CD4-positive, CD25-positive, alpha-beta regulatory T cell (primary cell): ENCODE measurements around the gene OR52N4. TPM values are rescaled to one million over a fixed set of nuclear protein-coding genes. Genes with fewer than 3 reads are reported as not detected.

ENCODE experiments used
- ATAC-seq, 2 donors: fragments of 150-1000 bp; cut with Tn5 transposase; one replicate each; pipeline ENCODE4 v1.10.0; 2021; ENCODE audit warnings: low read depth in 2 of 2, moderate number of reproducible peaks in 2 of 2, moderate library complexity in 1 of 2
- DNase-seq, 3 donors: peaks; one replicate each; pipeline versions ENCODE4 v3.0.0 to v3.0.0-alpha.2; 2012 to 2022; ENCODE audit warnings: mixed read lengths in 1 of 3
- H3K27ac ChIP-seq: one replicate; pipeline ENCODE4 v1.7.0; 2013; ENCODE audit warnings: mild to moderate bottlenecking, low read length; ENCODE audit not compliant: insufficient read depth, poor library complexity, severe bottlenecking
- H3K27me3 ChIP-seq: one replicate; pipeline ENCODE4 v1.7.0; 2013; ENCODE audit warnings: low read length; ENCODE audit not compliant: control insufficient read depth, insufficient read depth
- H3K36me3 ChIP-seq: one replicate; pipeline ENCODE4 v1.7.0; 2013; ENCODE audit warnings: mild to moderate bottlenecking, low read length, moderate library complexity; ENCODE audit not compliant: control insufficient read depth, insufficient read depth
- H3K4me1 ChIP-seq: 2 replicates; pipeline ENCODE4 v1.7.0; 2013; ENCODE audit warnings: mild to moderate bottlenecking, low read length; ENCODE audit not compliant: insufficient read depth, control insufficient read depth, poor library complexity, severe bottlenecking
- H3K4me3 ChIP-seq: one replicate; pipeline ENCODE4 v1.7.0; 2013; ENCODE audit warnings: low read depth, mild to moderate bottlenecking, low read length, moderate library complexity
- H3K9me3 ChIP-seq, 2 experiments: 1 replicate in 1 of 2; 2 replicates in 1 of 2; pipeline ENCODE4 v1.7.0; 2013; ENCODE audit warnings: low read length in 2 of 2, mild to moderate bottlenecking in 1 of 2, moderate library complexity in 1 of 2; ENCODE audit not compliant: control insufficient read depth in 2 of 2
- H3K27ac Mint-ChIP-seq, 3 donors: one replicate each; pipeline ENCODE4 v1.8.0; 2020 to 2022; ENCODE audit warnings: mild to moderate bottlenecking in 3 of 3, mixed read lengths in 3 of 3, moderate library complexity in 2 of 3
- H3K27me3 Mint-ChIP-seq: one replicate; pipeline ENCODE4 v1.8.0; 2022; ENCODE audit warnings: mild to moderate bottlenecking, mixed read lengths
- H3K36me3 Mint-ChIP-seq: one replicate; pipeline ENCODE4 v1.8.0; 2020; ENCODE audit warnings: mixed read lengths
- H3K4me1 Mint-ChIP-seq, 4 donors: one replicate each; pipeline ENCODE4 v1.8.0; 2020 to 2022; ENCODE audit warnings: mixed read lengths in 4 of 4, mild to moderate bottlenecking in 1 of 4
- H3K4me3 Mint-ChIP-seq, 4 donors: one replicate each; pipeline ENCODE4 v1.8.0; 2020 to 2022; ENCODE audit warnings: mild to moderate bottlenecking in 4 of 4, mixed read lengths in 4 of 4, moderate library complexity in 3 of 4
- H3K9me3 Mint-ChIP-seq, 7 donors: one replicate each; pipeline ENCODE4 v1.8.0; 2020 to 2022; ENCODE audit warnings: mixed read lengths in 7 of 7, mild to moderate bottlenecking in 3 of 7, moderate library complexity in 2 of 7
- polyA plus RNA-seq, 4 donors: library from polyadenylated mRNA; unstranded; fragments of 300-500 nt; fragmentation: Illumina TruSeq; gene quantifications; one replicate each; pipeline ENCODE4 v1.2.3, GENCODE V29; 2021
- total RNA-seq: library from RNA; stranded (reverse); gene quantifications from one replicate; pipeline ENCODE4 v1.2.3, GENCODE V29; 2022

Gene OR52N4
- total and polyA plus RNA-seq, 5 donors from 2014 or later: 0.79 to 2.7 (median 1.4) TPM; not detected in 1

- Mint-ChIP-seq H3K27me3 (peaks cover 4% of the 10 kb centered on the region), H3K4me3 (no peak overlapping the region), H3K27ac (no peak overlapping the region)
Observed at GRCh38 chr11:5726351-5726750, 27.7 kb upstream of the OR52N4 start.

GRCh38 chr11:5727691-5728090 is 26.4 kb upstream of the OR52N4 start:
- no peaks in the 10 kb centered on the region for H3K9me3 ChIP-seq
- DNase-seq (no peak), ATAC-seq (no peak)
- Mint-ChIP-seq H3K9me3 (peaks cover 0 to 2% (median 0%) of the 10 kb centered on the region in 7 donors), H3K4me1 (no peaks in the 10 kb centered on the region), H3K36me3 (peaks cover 7% of the 10 kb centered on the region), H3K27me3 (peaks cover 4% of the 10 kb centered on the region), H3K27ac (no peak overlapping the region), H3K4me3 (no peak overlapping the region)
- H3K27ac ChIP-seq: no peak overlapping the region
- no peaks in the 10 kb centered on the region for H3K36me3 ChIP-seq
- H3K4me1 ChIP-seq: no peaks in the 10 kb centered on the region
- H3K4me3 ChIP-seq: no peak overlapping the region
- H3K27me3 ChIP-seq: no peaks in the 10 kb centered on the region

More at GRCh38 chr11:5726351-5726750, 27.7 kb upstream of the OR52N4 start:
- ATAC-seq (no peak), DNase-seq (no peak)
- no peaks in the 10 kb centered on the region for H3K36me3 ChIP-seq
- peaks cover 0 to 2% (median 0%) of the 10 kb centered on the region in 7 donors for H3K9me3 Mint-ChIP-seq
- no peaks in the 10 kb centered on the region for H3K27me3 ChIP-seq
- peaks cover 7% of the 10 kb centered on the region for H3K36me3 Mint-ChIP-seq
- H3K27ac ChIP-seq: no peak overlapping the region
- no peaks in the 10 kb centered on the region for H3K9me3 ChIP-seq
- no peaks in the 10 kb centered on the region for H3K4me1 ChIP-seq
- H3K4me1 Mint-ChIP-seq: no peaks in the 10 kb centered on the region
- H3K4me3 ChIP-seq: no peak overlapping the region

GRCh38 chr11:5736396-5736795 is 17.6 kb upstream of the OR52N4 start, which contains the start of gene OR56B1:
Gene OR56B1, plus strand, starts transcription at chr11:5736448. Its CDS starts 69 bp downstream, at chr11:5736517.
- Histone ChIP-seq H3K9me3 (peaks cover 0 to 1% of the 10 kb centered on the region in 2 experiments), H3K36me3 (no peaks in the 10 kb centered on the region), H3K4me1 (no peaks in the 10 kb centered on the region), H3K27me3 (no peaks in the 10 kb centered on the region), H3K4me3 (no peak within 1 kb of the TSS), H3K27ac (no peak within 1 kb of the TSS)
- ATAC-seq: no peak
- peaks cover 0 to 16% (median 1%) of the 10 kb centered on the region in 7 donors for H3K9me3 Mint-ChIP-seq
- no peak within 1 kb of the TSS for H3K27ac Mint-ChIP-seq
- H3K36me3 Mint-ChIP-seq: peaks cover 29% of the 10 kb centered on the region
- DNase-seq: no peak
- no peak within 1 kb of the TSS for H3K4me3 Mint-ChIP-seq
- no peaks in the 10 kb centered on the region for H3K4me1 Mint-ChIP-seq
- no peaks in the 10 kb centered on the region for H3K27me3 Mint-ChIP-seq

GRCh38 chr11:5737091-5737490 is 17.0 kb upstream of the OR52N4 start:
- Mint-ChIP-seq H3K27me3 (no peaks in the 10 kb centered on the region), H3K9me3 (peaks cover 0 to 23% (median 4%) of the 10 kb centered on the region in 7 donors), H3K36me3 (peaks cover 29% of the 10 kb centered on the region), H3K4me1 (no peaks in the 10 kb centered on the region), H3K4me3 (no peak overlapping the region), H3K27ac (no peak overlapping the region)
- Histone ChIP-seq H3K27ac (no peak overlapping the region), H3K36me3 (no peaks in the 10 kb centered on the region), H3K4me3 (no peak overlapping the region), H3K9me3 (peaks cover 3 to 6% of the 10 kb centered on the region in 2 experiments), H3K27me3 (no peaks in the 10 kb centered on the region), H3K4me1 (no peaks in the 10 kb centered on the region)
- DNase-seq (no peak), ATAC-seq (no peak)

- ATAC-seq: no peak
Observed at GRCh38 chr11:5737670-5738392, 16.2 kb upstream of the OR52N4 start.

GRCh38 chr11:5738431-5738830 is 15.6 kb upstream of the OR52N4 start:
- no peak for DNase-seq
- Histone ChIP-seq H3K9me3 (peaks cover 6 to 9% of the 10 kb centered on the region in 2 experiments), H3K4me1 (no peaks in the 10 kb centered on the region), H3K36me3 (no peaks in the 10 kb centered on the region), H3K4me3 (no peak overlapping the region), H3K27ac (no peak overlapping the region), H3K27me3 (no peaks in the 10 kb centered on the region)
- Mint-ChIP-seq H3K4me3 (no peak overlapping the region), H3K27me3 (no peaks in the 10 kb centered on the region), H3K9me3 (peaks cover 0 to 34% (median 4%) of the 10 kb centered on the region in 7 donors), H3K27ac (no peak overlapping the region), H3K36me3 (peaks cover 29% of the 10 kb centered on the region), H3K4me1 (no peaks in the 10 kb centered on the region)
- no peak for ATAC-seq

More at GRCh38 chr11:5737670-5738392, 16.2 kb upstream of the OR52N4 start:
- Histone ChIP-seq H3K4me1 (no peaks in the 10 kb centered on the region), H3K27me3 (no peaks in the 10 kb centered on the region), H3K27ac (no peak overlapping the region), H3K36me3 (no peaks in the 10 kb centered on the region), H3K4me3 (no peak overlapping the region), H3K9me3 (peaks cover 6% of the 10 kb centered on the region in 2 experiments)
- DNase-seq: no peak
- Mint-ChIP-seq H3K36me3 (peaks cover 29% of the 10 kb centered on the region), H3K4me1 (no peaks in the 10 kb centered on the region), H3K4me3 (no peak overlapping the region), H3K27ac (no peak overlapping the region), H3K9me3 (peaks cover 0 to 28% (median 4%) of the 10 kb centered on the region in 7 donors), H3K27me3 (no peaks in the 10 kb centered on the region)

GRCh38 chr11:5746614-5747013 is 7.4 kb upstream of the OR52N4 start:
- H3K4me3 Mint-ChIP-seq: no peak overlapping the region
- ATAC-seq (no peak), DNase-seq (no peak)
- no peaks in the 10 kb centered on the region for H3K4me1 Mint-ChIP-seq
- Histone ChIP-seq H3K9me3 (peaks cover 2 to 9% of the 10 kb centered on the region in 2 experiments), H3K27me3 (no peaks in the 10 kb centered on the region), H3K27ac (no peak overlapping the region), H3K4me3 (no peak overlapping the region), H3K36me3 (no peaks in the 10 kb centered on the region), H3K4me1 (no peaks in the 10 kb centered on the region)
- H3K36me3 Mint-ChIP-seq: peaks cover 4% of the 10 kb centered on the region
- peaks cover 0 to 23% (median 8%) of the 10 kb centered on the region in 7 donors for H3K9me3 Mint-ChIP-seq
- peaks cover 8% of the 10 kb centered on the region for H3K27me3 Mint-ChIP-seq
- no peak overlapping the region for H3K27ac Mint-ChIP-seq

- no peak overlapping the region for H3K27ac Mint-ChIP-seq
- no peaks in the 10 kb centered on the region for H3K4me1 ChIP-seq
- no peaks in the 10 kb centered on the region for H3K4me1 Mint-ChIP-seq
- H3K36me3 Mint-ChIP-seq: no peaks in the 10 kb centered on the region
- H3K27ac ChIP-seq: no peak overlapping the region
- H3K36me3 ChIP-seq: no peaks in the 10 kb centered on the region
- H3K27me3 ChIP-seq: no peaks in the 10 kb centered on the region
- no peaks in the 10 kb centered on the region for H3K9me3 ChIP-seq
- no peak for DNase-seq
- ATAC-seq: no peak
- no peak overlapping the region for H3K4me3 ChIP-seq
- H3K27me3 Mint-ChIP-seq: peaks cover 8% of the 10 kb centered on the region
- H3K4me3 Mint-ChIP-seq: no peak overlapping the region
- peaks cover 0 to 8% (median 0%) of the 10 kb centered on the region in 7 donors for H3K9me3 Mint-ChIP-seq
Observed at GRCh38 chr11:5749836-5750235, 4.2 kb upstream of the OR52N4 start.
